KBM-7 (cell line): ENCODE data around the gene PLXNB3.

ENCODE experiments used
- DNase-seq: peaks from one replicate; pipeline ENCODE4 v3.0.0-alpha.2; 2015
- in situ Hi-C: fragments of 300-500 bp; cut with MboI; formaldehyde crosslinking; loops from 2 replicates; pipeline ENCODE4 v1.14.3; 2020; ENCODE audit warnings: low sequenced_read_pairs, low pct_unique_long_range_greater_than_20kb, mixed read lengths

The PLXNB3 gene

GRCh38 chrX:153770601-153771414, 6.8 kb downstream of the PLXNB3 start:
- DNase-seq = no peak
- in situ Hi-C loops = no loop called here

- DNase-seq = no peak
These were observed 7.6 kb downstream of the PLXNB3 start for GRCh38 chrX:153771415-153772315.

GRCh38 chrX:153772316-153773217, 8.5 kb downstream of the PLXNB3 start:
- no peak for DNase-seq
- in situ Hi-C loops = no loop called here

More at GRCh38 chrX:153771415-153772315, 7.6 kb downstream of the PLXNB3 start:
- in situ Hi-C loops = no loop called here

GRCh38 chrX:153773218-153773611, 9.2 kb downstream of the PLXNB3 start:
- DNase-seq = no peak
- in situ Hi-C loops = no loop called here

GRCh38 chrX:153773741-153774575, 9.9 kb downstream of the PLXNB3 start:
- in situ Hi-C loops = no loop called here

GRCh38 chrX:153774576-153775292, 10.7 kb downstream of the PLXNB3 start:
- no peak for DNase-seq
- in situ Hi-C loops = no loop called here

More at GRCh38 chrX:153773741-153774575, 9.9 kb downstream of the PLXNB3 start:
- DNase-seq = no peak

- in situ Hi-C loops = no loop called here
- DNase-seq = no peak
These were observed 11.5 kb downstream of the PLXNB3 start for GRCh38 chrX:153775293-153776119.

- in situ Hi-C loops = no loop called here
- no peak for DNase-seq
These were observed 12.1 kb downstream of the PLXNB3 start for GRCh38 chrX:153776120-153776599.

- no peak for DNase-seq
- in situ Hi-C loops = no loop called here
These were observed 12.6 kb downstream of the PLXNB3 start for GRCh38 chrX:153776611-153777045.

GRCh38 chrX:153777261-153778090, 13.4 kb downstream of the PLXNB3 start:
- in situ Hi-C loops = no loop called here
- no peak for DNase-seq

- in situ Hi-C loops = no loop called here
- DNase-seq = no peak
These were observed 14.1 kb downstream of the PLXNB3 start for GRCh38 chrX:153778181-153778580.

- DNase-seq = peak; percentile 40
- in situ Hi-C loops = no loop called here
These were observed 14.6 kb downstream of the PLXNB3 start for GRCh38 chrX:153778684-153779101.

- peak; percentile 59 for DNase-seq
- in situ Hi-C loops = no loop called here
These were observed 16.0 kb downstream of the PLXNB3 start for GRCh38 chrX:153779891-153780677.

- no peak for DNase-seq
- in situ Hi-C loops = no loop called here
These were observed 16.8 kb downstream of the PLXNB3 start, which contains the start of gene SRPK3 for GRCh38 chrX:153780678-153781427. Gene SRPK3, plus strand, starts transcription at chrX:153781041. Its CDS starts 46 bp downstream, at chrX:153781087.
